MM.1S (cell line): ENCODE results near the gene CNNM4.
"Not testable (repeated sequence)": the region's sequence is repeated elsewhere in the genome, so short reads cannot be mapped to it uniquely, and the experiment has no call there.

Source experiments
- DNase-seq: peaks from one replicate; pipeline ENCODE4 v3.0.0-alpha.2; 2015
- H2AFZ ChIP-seq: fragments of 300-600 bp; sonication (generic); 2 replicates; pipeline ENCODE4 v1.6.0; 2016; ENCODE audit warnings: antibody characterized with exemption, low read length
- H3F3A ChIP-seq: fragments of 300-600 bp; sonication (generic); 2 replicates; pipeline ENCODE4 v1.6.1; 2016; ENCODE audit warnings: mild to moderate bottlenecking, antibody characterized with exemption, low read length, moderate library complexity, mixed read lengths; ENCODE audit not compliant: insufficient read depth
- H3K27ac ChIP-seq: fragments of 300-600 bp; sonication (generic); 2 replicates; pipeline ENCODE4 v1.5.1; 2016; ENCODE audit warnings: mild to moderate bottlenecking, low read length
- H3K27me3 ChIP-seq: fragments of 300-600 bp; sonication (generic); replicated peaks from 2 replicates; pipeline ENCODE4 v1.6.0; 2016; ENCODE audit warnings: low read length; ENCODE audit not compliant: insufficient read depth
- H3K36me3 ChIP-seq: fragments of 300-600 bp; sonication (generic); replicated peaks from 2 replicates; pipeline ENCODE4 v1.6.1; 2016; ENCODE audit warnings: mild to moderate bottlenecking, low read length, mixed read lengths; ENCODE audit not compliant: insufficient read depth
- H3K4me1 ChIP-seq: fragments of 300-600 bp; sonication (generic); 2 replicates; pipeline ENCODE4 v1.6.1; 2016; ENCODE audit warnings: low read length, mixed read lengths
- H3K4me2 ChIP-seq: fragments of 300-600 bp; sonication (generic); 2 replicates; pipeline ENCODE4 v1.6.0; 2016; ENCODE audit warnings: low read depth, low read length
- H3K4me3 ChIP-seq: fragments of 300-600 bp; sonication (generic); 2 replicates; pipeline ENCODE4 v1.5.1; 2016; ENCODE audit warnings: low read length, mixed read lengths
- H3K79me2 ChIP-seq: fragments of 300-600 bp; sonication (generic); 2 replicates; pipeline ENCODE4 v1.6.1; 2016; ENCODE audit warnings: mixed run types, low read length, mixed read lengths
- H3K9ac ChIP-seq: fragments of 300-600 bp; sonication (generic); 2 replicates; pipeline ENCODE4 v1.6.1; 2016; ENCODE audit warnings: low read length, mixed read lengths
- H3K9me2 ChIP-seq: fragments of 300-600 bp; sonication (generic); replicated peaks from 2 replicates; pipeline ENCODE4 v1.6.1; 2016; ENCODE audit warnings: mild to moderate bottlenecking, low read length, mixed read lengths; ENCODE audit not compliant: insufficient read depth
- H3K9me3 ChIP-seq: fragments of 300-600 bp; sonication (generic); replicated peaks from 2 replicates; pipeline ENCODE4 v1.6.1; 2016; ENCODE audit warnings: mild to moderate bottlenecking, low read length, mixed read lengths; ENCODE audit not compliant: insufficient read depth
- H4K20me1 ChIP-seq: fragments of 300-600 bp; sonication (generic); 2 replicates; pipeline ENCODE4 v1.6.1; 2016; ENCODE audit warnings: mild to moderate bottlenecking, low read length, moderate library complexity, mixed read lengths; ENCODE audit not compliant: insufficient read depth
- EZH2 ChIP-seq: fragments of 300-600 bp; sonication (generic); optimal IDR thresholded peaks from 2 replicates; pipeline ENCODE3; 2017; ENCODE audit warnings: low read depth, mild to moderate bottlenecking, antibody characterized with exemption, low read length, mixed read lengths
- EZH2phosphoT487 ChIP-seq: fragments of 300-600 bp; sonication (generic); IDR thresholded peaks from 2 replicates; pipeline ENCODE4 v1.6.1; 2018; ENCODE audit warnings: antibody characterized with exemption, low read length
- TF ChIP-seq, protein P1 (sequence below): fragments of 300-600 bp; sonication (generic); IDR thresholded peaks from 2 replicates; pipeline ENCODE4 v1.5.1; 2016; ENCODE audit warnings: antibody characterized with exemption, low read length, mixed read lengths

Gene CNNM4

DNA sequence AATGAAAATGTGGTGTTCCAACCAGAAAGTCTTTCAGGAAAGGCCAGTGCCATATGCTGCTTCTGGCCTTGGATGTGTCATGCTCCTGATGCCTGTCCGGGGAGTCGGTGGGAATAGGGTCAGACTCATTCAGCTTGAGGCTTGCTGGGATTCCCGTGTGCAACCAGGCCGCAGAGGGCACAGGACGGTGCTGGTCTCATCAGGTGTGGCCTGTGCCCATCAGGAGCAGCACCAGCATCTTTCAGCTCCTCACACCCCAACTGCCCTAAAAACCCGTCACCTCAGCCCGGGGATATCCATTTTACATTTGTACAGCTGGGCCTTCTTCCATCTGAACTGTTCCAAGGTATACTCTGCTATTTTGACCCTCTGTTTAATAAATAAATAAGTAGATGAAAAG lies 42.0 kb downstream of the CNNM4 start:
- Histone ChIP-seq H3K4me2 (no peak overlapping the region), H3K9ac (no peak overlapping the region), H3K9me3 (no peaks in the 10 kb centered on the region), H3K4me1 (no peaks in the 10 kb centered on the region), H2AFZ (no peak overlapping the region), H3K27ac (no peak overlapping the region), H4K20me1 (no peaks in the 10 kb centered on the region), H3K36me3 (no peaks in the 10 kb centered on the region), H3K9me2 (no peaks in the 10 kb centered on the region), H3K4me3 (no peak overlapping the region), H3F3A (no peaks in the 10 kb centered on the region), H3K27me3 (no peaks in the 10 kb centered on the region), H3K79me2 (no peaks in the 10 kb centered on the region)
- TF ChIP-seq, protein P1, sequence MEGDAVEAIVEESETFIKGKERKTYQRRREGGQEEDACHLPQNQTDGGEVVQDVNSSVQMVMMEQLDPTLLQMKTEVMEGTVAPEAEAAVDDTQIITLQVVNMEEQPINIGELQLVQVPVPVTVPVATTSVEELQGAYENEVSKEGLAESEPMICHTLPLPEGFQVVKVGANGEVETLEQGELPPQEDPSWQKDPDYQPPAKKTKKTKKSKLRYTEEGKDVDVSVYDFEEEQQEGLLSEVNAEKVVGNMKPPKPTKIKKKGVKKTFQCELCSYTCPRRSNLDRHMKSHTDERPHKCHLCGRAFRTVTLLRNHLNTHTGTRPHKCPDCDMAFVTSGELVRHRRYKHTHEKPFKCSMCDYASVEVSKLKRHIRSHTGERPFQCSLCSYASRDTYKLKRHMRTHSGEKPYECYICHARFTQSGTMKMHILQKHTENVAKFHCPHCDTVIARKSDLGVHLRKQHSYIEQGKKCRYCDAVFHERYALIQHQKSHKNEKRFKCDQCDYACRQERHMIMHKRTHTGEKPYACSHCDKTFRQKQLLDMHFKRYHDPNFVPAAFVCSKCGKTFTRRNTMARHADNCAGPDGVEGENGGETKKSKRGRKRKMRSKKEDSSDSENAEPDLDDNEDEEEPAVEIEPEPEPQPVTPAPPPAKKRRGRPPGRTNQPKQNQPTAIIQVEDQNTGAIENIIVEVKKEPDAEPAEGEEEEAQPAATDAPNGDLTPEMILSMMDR, result no peak
- TF ChIP-seq EZH2 (no peak), EZH2phosphoT487 (no peak)
- DNase-seq, result no peak

DNA sequence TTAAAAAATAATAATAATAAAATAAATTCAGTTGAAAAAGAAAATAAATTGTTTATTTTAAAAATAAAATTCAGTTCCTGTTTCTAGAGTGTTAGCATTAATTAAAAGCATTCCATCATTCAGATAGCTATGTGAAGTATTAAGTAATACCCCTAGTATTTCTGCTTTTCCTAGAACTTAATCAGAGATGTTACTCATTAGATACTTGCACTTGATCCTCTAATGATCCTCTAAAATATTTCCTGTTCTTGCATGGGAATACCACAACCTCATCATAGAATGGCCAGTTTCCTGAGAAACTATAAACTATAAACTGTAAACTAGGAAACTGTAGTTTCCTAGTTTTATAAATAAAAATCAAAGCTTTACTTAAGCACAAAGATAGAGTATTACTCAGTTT lies 44.3 kb downstream of the CNNM4 start:
- Histone ChIP-seq H3K4me1 (no peaks in the 10 kb centered on the region), H3K4me2 (no peak overlapping the region), H3K9me2 (no peaks in the 10 kb centered on the region), H2AFZ (no peak overlapping the region), H3F3A (no peaks in the 10 kb centered on the region), H3K36me3 (no peaks in the 10 kb centered on the region), H4K20me1 (no peaks in the 10 kb centered on the region), H3K9me3 (no peaks in the 10 kb centered on the region), H3K4me3 (no peak overlapping the region), H3K9ac (no peak overlapping the region), H3K27me3 (no peaks in the 10 kb centered on the region), H3K79me2 (no peaks in the 10 kb centered on the region), H3K27ac (no peak overlapping the region)
- no peak for TF ChIP-seq EZH2phosphoT487
- no peak for DNase-seq

DNA sequence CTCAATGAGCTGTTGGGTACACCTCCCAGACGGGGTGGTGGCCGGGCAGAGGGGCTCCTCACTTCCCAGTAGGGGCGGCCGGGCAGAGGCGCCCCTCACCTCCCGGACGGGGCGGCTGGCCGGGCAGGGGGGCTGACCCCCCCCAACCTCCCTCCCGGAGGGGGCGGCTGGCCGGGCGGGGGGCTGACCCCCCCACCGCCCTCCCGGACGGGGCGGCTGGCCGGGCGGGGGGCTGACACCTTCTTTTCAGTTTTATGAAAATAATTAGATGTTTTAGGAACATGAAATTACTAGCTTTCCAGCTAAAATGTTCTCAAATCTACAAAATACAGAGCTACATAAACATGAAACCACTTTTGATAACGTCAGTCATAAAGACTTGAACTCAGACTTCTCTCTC lies 45.2 kb downstream of the CNNM4 start:
- not testable (repeated sequence) for H3K4me2 ChIP-seq, H3K4me3 ChIP-seq, H3F3A ChIP-seq, H3K27me3 ChIP-seq, H3K79me2 ChIP-seq, H3K36me3 ChIP-seq, H3K27ac ChIP-seq, H3K9me3 ChIP-seq, H3K4me1 ChIP-seq, H3K9me2 ChIP-seq, H4K20me1 ChIP-seq, H3K9ac ChIP-seq, DNase-seq, H2AFZ ChIP-seq

DNA sequence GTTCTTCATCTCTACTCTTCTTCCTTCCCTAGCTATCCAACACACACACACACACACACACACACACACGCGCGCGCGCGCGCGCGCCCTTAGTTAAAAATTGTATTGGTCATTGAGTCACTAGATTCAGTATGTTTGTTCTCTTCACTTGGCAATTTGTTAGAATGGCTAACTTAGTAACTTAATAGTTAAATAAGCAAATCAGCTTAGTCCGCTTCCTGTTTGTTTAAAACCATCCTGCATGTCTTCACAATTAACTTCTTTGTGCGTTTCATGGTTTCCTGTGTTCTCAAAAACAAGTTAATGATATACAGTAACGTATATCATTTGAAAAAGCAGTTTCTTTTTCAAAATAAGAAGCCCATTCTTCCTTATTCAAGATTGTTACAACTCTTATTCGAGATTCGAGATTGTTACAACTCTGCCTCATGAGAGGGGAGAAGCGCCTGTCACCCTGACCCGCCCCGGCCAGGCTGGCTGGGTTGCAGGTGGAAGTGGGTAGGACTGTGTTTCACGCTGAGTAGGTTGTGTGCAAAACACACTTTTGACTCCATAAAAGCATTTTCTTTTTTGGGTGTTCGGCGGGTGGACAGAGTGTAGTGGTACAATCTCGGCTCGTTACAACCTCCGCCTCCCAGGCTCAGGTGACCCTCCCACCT lies 45.9 kb downstream of the CNNM4 start:
- Histone ChIP-seq H3K79me2 (no peaks in the 10 kb centered on the region), H3K9me3 (no peaks in the 10 kb centered on the region), H3K36me3 (no peaks in the 10 kb centered on the region), H3K4me2 (no peak overlapping the region), H3K4me3 (no peak overlapping the region), H3K9ac (no peak overlapping the region), H2AFZ (no peak overlapping the region), H3K27me3 (no peaks in the 10 kb centered on the region), H3F3A (no peaks in the 10 kb centered on the region), H4K20me1 (no peaks in the 10 kb centered on the region), H3K27ac (no peak overlapping the region), H3K4me1 (no peaks in the 10 kb centered on the region), H3K9me2 (no peaks in the 10 kb centered on the region)
- no peak for DNase-seq
- TF ChIP-seq EZH2phosphoT487, result no peak
- no peak for TF ChIP-seq EZH2
- TF ChIP-seq, protein P1, result no peak
